C4-2B (cell line): ENCODE data around the gene RASA4B.
"Not testable (repeated sequence)": the region's sequence is repeated elsewhere in the genome, so short reads cannot be mapped to it uniquely, and the experiment has no call there.

Source experiments
- ZFX ChIP-seq: fragments of 450-650 bp; IDR thresholded peaks from 2 replicates; pipeline ENCODE4 v1.6.1; 2017
- TF ChIP-seq, protein P1 (sequence below): fragments of 450-650 bp; conservative IDR thresholded peaks from 2 replicates; pipeline ENCODE4 v1.5.1; 2017; ENCODE audit warnings: mild to moderate bottlenecking

GRCh38 chr7:102520797-102521196 is 3.2 kb upstream of the RASA4B start:
- TF ChIP-seq, protein P1, sequence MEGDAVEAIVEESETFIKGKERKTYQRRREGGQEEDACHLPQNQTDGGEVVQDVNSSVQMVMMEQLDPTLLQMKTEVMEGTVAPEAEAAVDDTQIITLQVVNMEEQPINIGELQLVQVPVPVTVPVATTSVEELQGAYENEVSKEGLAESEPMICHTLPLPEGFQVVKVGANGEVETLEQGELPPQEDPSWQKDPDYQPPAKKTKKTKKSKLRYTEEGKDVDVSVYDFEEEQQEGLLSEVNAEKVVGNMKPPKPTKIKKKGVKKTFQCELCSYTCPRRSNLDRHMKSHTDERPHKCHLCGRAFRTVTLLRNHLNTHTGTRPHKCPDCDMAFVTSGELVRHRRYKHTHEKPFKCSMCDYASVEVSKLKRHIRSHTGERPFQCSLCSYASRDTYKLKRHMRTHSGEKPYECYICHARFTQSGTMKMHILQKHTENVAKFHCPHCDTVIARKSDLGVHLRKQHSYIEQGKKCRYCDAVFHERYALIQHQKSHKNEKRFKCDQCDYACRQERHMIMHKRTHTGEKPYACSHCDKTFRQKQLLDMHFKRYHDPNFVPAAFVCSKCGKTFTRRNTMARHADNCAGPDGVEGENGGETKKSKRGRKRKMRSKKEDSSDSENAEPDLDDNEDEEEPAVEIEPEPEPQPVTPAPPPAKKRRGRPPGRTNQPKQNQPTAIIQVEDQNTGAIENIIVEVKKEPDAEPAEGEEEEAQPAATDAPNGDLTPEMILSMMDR: not testable (repeated sequence)
- not testable (repeated sequence) for TF ChIP-seq ZFX
